K562 (cell line): Measurements from ENCODE around the gene SLC12A9. TPM values are rescaled to one million over a fixed set of nuclear protein-coding genes. Genes with fewer than 3 reads are reported as not detected.

Experiments used
- CC2D1A ChIP-seq: fragments of 450-650 bp; IDR thresholded peaks from 2 replicates; pipeline ENCODE4 v1.6.1; 2017; ENCODE audit warnings: mild to moderate bottlenecking
- CHCHD3 ChIP-seq: fragments of 250-450 bp; sonication (Bioruptor Pico); IDR thresholded peaks from 2 replicates; pipeline ENCODE4 v2.1.2; 2022; ENCODE audit warnings: mild to moderate bottlenecking
- GATAD2A ChIP-seq: fragments of 450-650 bp; IDR thresholded peaks from 2 replicates; pipeline ENCODE4 v1.6.1; 2017
- NFRKB ChIP-seq: fragments of 450-650 bp; IDR thresholded peaks from 2 replicates; pipeline ENCODE4 v1.6.1; 2016; ENCODE audit warnings: low read depth
- NR3C1 ChIP-seq: sonication (generic); formaldehyde crosslinking; IDR thresholded peaks from 2 replicates; pipeline ENCODE4 v1.8.1; 2022; ENCODE audit warnings: missing genetic modification reagents
- SMARCB1 ChIP-seq: IDR thresholded peaks from 2 replicates; pipeline ENCODE4 v1.6.1; 2011; ENCODE audit warnings: improper control_type of control experiment, low read depth; ENCODE audit not compliant: insufficient read length
- ZBTB1 ChIP-seq: sonication (generic); formaldehyde crosslinking; IDR thresholded peaks from 2 replicates; pipeline ENCODE4 v1.8.1; 2023; ENCODE audit warnings: missing genetic modification reagents, low read depth, mild to moderate bottlenecking, borderline replicate concordance
- ZNF507 ChIP-seq: conservative IDR thresholded peaks from 2 replicates; pipeline ENCODE4 v1.6.1; 2017; ENCODE audit warnings: missing genetic modification characterization, missing compliant biosample characterization
- polyA plus RNA-seq, 8 experiments: library from polyadenylated mRNA; depleted of rRNA in 4 of 8; stranded (reverse) in 5 of 8; unstranded in 3 of 8; fragments of >200 nt; fragmentation: Nextera tagmentation in 2 of 8; fragmentation: Illumina TruSeq in 1 of 8; extraction: Ambion mirVana in 2 of 8; extraction: Trizol in 1 of 8; gene quantifications; 2 replicates each; pipeline versions ENCODE4 v1.2.1 to v1.2.3, GENCODE V29; 2011 to 2014; ENCODE audit warnings: inconsistent platforms in 1 of 8, missing spikeins in 1 of 8
- total RNA-seq, 7 experiments: library from RNA; depleted of rRNA in 6 of 7; stranded (reverse); fragments of >200 nt in 6 of 7; fragmentation: Illumina TruSeq in 2 of 7; extraction: Trizol in 2 of 7; gene quantifications; 2 replicates each; pipeline versions ENCODE4 v1.2.1 to v1.2.3, GENCODE V29; 2011 to 2021; ENCODE audit warnings: low replicate concordance in 1 of 7
- TF ChIP-seq, protein P1 (sequence below): sonication (generic); formaldehyde crosslinking; IDR thresholded peaks from 2 replicates; pipeline ENCODE4 v1.8.1; 2023; ENCODE audit warnings: mild to moderate bottlenecking, missing genetic modification reagents
- TF ChIP-seq, protein P2 (sequence below), 2 experiments: fragments of 450-650 bp in 1 of 2; sonication (generic) in 1 of 2; formaldehyde crosslinking in 1 of 2; IDR thresholded peaks in 1 of 2; conservative IDR thresholded peaks in 1 of 2; 2 replicates each; pipeline versions ENCODE4 v1.6.1 to v1.8.1; 2016 to 2023; ENCODE audit warnings: mild to moderate bottlenecking in 2 of 2, moderate library complexity in 2 of 2, inconsistent platforms in 1 of 2, missing genetic modification reagents in 1 of 2
- TF ChIP-seq, protein P3 (sequence below): fragments of 150-350 bp; IDR thresholded peaks from 2 replicates; pipeline ENCODE4 v1.6.1; 2014; ENCODE audit warnings: low read depth, mild to moderate bottlenecking, low read length, borderline replicate concordance
- TF ChIP-seq, protein P4 (sequence below): sonication (generic); formaldehyde crosslinking; IDR thresholded peaks from 2 replicates; pipeline ENCODE4 v1.5.0; 2020; ENCODE audit warnings: missing genetic modification reagents
- TF ChIP-seq, protein P5 (sequence below): sonication (generic); formaldehyde crosslinking; IDR thresholded peaks from 2 replicates; pipeline ENCODE4 v1.8.0; 2023; ENCODE audit warnings: mild to moderate bottlenecking, missing genetic modification reagents
- TF ChIP-seq, protein P6 (sequence below): fragments of 450-650 bp; formaldehyde crosslinking; IDR thresholded peaks from 2 replicates; pipeline ENCODE4 v1.4.0; 2022; ENCODE audit warnings: mild to moderate bottlenecking, moderate library complexity

The SLC12A9 gene
- total and polyA plus RNA-seq, 9 of the 15 experiments (the other 6 are each of a cell fraction or from before 2014, with no cell fraction given), result 0.06 to 20.2 (median 10.7) TPM

DNA sequence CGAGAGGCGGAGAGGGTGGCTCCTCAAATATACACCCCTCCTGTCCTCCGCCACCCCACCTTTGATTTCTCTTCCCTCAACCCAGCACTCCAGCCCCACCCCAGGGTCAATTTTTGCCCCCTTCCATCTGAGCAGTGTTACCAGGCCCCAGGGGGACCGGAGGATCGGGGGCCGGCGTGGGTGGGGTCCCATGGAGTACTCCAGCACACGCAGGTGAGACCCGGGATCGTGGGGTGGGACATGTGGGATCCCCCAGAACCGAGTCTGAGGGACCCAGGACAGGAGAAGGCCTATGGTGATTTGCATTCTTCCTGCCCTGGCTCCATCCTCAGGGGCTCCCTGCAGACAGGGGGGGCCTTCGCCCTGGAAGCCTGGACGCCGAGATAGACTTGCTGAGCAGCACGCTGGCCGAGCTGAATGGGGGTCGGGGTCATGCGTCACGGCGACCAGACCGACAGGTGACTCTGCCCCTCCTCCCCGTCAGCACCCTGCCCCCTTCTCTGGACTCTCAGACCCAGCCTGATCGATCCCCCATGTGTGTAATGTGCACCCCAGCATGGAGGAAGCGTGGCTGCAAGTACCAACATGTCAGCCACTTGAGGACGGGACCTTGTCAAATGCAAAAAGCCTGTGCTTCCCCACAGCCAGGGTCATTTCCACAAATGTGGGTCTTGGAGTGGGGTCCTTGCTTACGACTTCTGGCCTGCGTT is 15.4 kb downstream of the SLC12A9 start (continued):
- TF ChIP-seq, protein P1, sequence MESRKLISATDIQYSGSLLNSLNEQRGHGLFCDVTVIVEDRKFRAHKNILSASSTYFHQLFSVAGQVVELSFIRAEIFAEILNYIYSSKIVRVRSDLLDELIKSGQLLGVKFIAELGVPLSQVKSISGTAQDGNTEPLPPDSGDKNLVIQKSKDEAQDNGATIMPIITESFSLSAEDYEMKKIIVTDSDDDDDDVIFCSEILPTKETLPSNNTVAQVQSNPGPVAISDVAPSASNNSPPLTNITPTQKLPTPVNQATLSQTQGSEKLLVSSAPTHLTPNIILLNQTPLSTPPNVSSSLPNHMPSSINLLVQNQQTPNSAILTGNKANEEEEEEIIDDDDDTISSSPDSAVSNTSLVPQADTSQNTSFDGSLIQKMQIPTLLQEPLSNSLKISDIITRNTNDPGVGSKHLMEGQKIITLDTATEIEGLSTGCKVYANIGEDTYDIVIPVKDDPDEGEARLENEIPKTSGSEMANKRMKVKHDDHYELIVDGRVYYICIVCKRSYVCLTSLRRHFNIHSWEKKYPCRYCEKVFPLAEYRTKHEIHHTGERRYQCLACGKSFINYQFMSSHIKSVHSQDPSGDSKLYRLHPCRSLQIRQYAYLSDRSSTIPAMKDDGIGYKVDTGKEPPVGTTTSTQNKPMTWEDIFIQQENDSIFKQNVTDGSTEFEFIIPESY, result no peak
- TF ChIP-seq GATAD2A, result peak; percentile 25; the same call in 1 of the 2 replicates
- no peak for TF ChIP-seq SMARCB1
- TF ChIP-seq, protein P2, sequence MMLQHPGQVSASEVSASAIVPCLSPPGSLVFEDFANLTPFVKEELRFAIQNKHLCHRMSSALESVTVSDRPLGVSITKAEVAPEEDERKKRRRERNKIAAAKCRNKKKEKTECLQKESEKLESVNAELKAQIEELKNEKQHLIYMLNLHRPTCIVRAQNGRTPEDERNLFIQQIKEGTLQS (IDR thresholded peaks at IDR 0.05), result no peak
- TF ChIP-seq, protein P2 (CRISPR knock-in tag; conservative IDR thresholded peaks at IDR 0.05), result no peak
- TF ChIP-seq, protein P3, sequence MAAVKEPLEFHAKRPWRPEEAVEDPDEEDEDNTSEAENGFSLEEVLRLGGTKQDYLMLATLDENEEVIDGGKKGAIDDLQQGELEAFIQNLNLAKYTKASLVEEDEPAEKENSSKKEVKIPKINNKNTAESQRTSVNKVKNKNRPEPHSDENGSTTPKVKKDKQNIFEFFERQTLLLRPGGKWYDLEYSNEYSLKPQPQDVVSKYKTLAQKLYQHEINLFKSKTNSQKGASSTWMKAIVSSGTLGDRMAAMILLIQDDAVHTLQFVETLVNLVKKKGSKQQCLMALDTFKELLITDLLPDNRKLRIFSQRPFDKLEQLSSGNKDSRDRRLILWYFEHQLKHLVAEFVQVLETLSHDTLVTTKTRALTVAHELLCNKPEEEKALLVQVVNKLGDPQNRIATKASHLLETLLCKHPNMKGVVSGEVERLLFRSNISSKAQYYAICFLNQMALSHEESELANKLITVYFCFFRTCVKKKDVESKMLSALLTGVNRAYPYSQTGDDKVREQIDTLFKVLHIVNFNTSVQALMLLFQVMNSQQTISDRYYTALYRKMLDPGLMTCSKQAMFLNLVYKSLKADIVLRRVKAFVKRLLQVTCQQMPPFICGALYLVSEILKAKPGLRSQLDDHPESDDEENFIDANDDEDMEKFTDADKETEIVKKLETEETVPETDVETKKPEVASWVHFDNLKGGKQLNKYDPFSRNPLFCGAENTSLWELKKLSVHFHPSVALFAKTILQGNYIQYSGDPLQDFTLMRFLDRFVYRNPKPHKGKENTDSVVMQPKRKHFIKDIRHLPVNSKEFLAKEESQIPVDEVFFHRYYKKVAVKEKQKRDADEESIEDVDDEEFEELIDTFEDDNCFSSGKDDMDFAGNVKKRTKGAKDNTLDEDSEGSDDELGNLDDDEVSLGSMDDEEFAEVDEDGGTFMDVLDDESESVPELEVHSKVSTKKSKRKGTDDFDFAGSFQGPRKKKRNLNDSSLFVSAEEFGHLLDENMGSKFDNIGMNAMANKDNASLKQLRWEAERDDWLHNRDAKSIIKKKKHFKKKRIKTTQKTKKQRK, result no peak
- TF ChIP-seq NFRKB, result 0 out of 2 replicates have a peak, but pooled peaks have one; percentile 29
- 0 out of 2 replicates have a peak, but pooled peaks have one; percentile 62 for TF ChIP-seq ZBTB1 (CRISPR knock-in tag)
- no peak for TF ChIP-seq NR3C1
- TF ChIP-seq, protein P4, sequence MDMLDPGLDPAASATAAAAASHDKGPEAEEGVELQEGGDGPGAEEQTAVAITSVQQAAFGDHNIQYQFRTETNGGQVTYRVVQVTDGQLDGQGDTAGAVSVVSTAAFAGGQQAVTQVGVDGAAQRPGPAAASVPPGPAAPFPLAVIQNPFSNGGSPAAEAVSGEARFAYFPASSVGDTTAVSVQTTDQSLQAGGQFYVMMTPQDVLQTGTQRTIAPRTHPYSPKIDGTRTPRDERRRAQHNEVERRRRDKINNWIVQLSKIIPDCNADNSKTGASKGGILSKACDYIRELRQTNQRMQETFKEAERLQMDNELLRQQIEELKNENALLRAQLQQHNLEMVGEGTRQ (CRISPR knock-in tag), result no peak
- TF ChIP-seq, protein P5, sequence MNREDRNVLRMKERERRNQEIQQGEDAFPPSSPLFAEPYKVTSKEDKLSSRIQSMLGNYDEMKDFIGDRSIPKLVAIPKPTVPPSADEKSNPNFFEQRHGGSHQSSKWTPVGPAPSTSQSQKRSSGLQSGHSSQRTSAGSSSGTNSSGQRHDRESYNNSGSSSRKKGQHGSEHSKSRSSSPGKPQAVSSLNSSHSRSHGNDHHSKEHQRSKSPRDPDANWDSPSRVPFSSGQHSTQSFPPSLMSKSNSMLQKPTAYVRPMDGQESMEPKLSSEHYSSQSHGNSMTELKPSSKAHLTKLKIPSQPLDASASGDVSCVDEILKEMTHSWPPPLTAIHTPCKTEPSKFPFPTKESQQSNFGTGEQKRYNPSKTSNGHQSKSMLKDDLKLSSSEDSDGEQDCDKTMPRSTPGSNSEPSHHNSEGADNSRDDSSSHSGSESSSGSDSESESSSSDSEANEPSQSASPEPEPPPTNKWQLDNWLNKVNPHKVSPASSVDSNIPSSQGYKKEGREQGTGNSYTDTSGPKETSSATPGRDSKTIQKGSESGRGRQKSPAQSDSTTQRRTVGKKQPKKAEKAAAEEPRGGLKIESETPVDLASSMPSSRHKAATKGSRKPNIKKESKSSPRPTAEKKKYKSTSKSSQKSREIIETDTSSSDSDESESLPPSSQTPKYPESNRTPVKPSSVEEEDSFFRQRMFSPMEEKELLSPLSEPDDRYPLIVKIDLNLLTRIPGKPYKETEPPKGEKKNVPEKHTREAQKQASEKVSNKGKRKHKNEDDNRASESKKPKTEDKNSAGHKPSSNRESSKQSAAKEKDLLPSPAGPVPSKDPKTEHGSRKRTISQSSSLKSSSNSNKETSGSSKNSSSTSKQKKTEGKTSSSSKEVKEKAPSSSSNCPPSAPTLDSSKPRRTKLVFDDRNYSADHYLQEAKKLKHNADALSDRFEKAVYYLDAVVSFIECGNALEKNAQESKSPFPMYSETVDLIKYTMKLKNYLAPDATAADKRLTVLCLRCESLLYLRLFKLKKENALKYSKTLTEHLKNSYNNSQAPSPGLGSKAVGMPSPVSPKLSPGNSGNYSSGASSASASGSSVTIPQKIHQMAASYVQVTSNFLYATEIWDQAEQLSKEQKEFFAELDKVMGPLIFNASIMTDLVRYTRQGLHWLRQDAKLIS (CRISPR knock-in tag), result 0 out of 2 replicates have a peak, but pooled peaks have one; percentile 62
- TF ChIP-seq, protein P6, sequence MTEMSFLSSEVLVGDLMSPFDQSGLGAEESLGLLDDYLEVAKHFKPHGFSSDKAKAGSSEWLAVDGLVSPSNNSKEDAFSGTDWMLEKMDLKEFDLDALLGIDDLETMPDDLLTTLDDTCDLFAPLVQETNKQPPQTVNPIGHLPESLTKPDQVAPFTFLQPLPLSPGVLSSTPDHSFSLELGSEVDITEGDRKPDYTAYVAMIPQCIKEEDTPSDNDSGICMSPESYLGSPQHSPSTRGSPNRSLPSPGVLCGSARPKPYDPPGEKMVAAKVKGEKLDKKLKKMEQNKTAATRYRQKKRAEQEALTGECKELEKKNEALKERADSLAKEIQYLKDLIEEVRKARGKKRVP (CRISPR knock-in tag), result peak; percentile 34; the same call in 1 of the 2 replicates
- TF ChIP-seq CHCHD3 (CRISPR knock-in tag), result no peak
- TF ChIP-seq ZNF507 (tag), result no peak
- TF ChIP-seq CC2D1A, result no peak
